EH (cell line): ENCODE results near the gene CBX3.
"Not testable (repeated sequence)": the region's sequence is repeated elsewhere in the genome, so short reads cannot be mapped to it uniquely, and the experiment has no call there.

Source experiments
- DNase-seq: peaks from one replicate; pipeline ENCODE4 v3.0.0-alpha.2; 2015; ENCODE audit warnings: low read depth

Gene CBX3

DNA sequence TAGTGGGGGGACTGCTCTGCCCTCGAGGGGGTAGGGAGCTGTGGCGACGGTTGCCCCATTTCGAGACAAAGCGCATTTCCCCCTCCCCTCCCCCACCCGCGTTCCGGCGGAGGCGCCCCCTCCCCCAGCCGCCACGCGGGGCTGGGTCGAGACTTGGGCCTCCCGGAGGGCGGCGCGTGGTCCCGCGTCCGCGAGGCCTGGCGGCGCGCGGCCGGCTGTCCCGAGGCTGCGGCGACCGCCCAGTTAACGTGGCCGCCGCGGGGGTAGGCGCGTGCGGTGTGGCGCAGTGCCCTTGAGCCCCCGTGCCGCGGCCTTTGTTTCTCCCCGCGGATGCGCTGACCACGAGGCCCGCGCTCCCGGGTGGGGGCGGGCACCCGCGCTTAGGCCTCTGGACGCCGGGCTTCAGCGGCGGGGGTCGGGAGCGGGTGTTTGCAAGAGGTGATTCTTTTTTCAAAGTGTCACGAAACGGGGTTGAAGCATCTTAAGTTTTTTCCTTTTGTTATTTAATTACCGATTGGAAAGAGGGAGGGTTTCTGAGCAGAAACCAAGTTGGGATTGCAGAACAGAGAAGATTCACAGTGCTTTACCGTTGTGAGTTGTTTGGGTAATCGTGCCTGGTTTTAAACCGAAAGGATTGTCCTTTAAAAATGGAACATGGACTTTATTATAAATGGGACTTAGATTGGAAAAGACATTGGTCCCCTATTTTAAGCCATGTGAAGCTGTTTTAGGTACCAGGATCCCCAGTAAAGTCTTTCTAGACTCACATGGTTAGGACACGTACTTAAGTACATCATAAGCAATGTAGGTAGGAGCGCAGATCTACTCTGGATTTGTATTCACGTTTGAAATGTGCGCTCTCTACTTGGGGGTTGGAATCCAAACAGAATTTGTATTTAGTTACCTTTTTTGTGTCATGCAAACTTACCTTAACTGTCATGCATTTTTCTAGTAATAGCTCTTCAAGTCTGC is 760 bp downstream of the CBX3 start:
- DNase-seq = peak; percentile 52

DNA sequence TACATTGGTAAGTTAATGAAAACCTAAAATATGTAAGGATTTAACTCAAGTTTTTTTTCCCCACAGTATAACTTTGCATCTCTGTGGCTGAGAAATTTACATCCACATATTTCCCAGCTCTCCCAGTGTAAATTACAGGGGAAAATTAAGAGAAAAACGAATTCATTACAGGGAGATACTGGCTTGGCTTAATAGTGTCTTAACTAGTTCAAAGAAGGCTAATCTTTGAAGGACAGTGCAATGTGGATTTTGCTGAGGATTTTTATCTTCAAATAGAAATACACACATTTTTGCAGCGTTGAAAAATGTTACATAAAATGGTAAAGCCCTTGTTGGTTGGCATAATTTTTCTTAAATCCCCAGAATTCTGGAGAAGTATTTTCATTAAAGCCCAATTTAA is 1.5 kb downstream of the CBX3 start:
- no peak for DNase-seq

DNA sequence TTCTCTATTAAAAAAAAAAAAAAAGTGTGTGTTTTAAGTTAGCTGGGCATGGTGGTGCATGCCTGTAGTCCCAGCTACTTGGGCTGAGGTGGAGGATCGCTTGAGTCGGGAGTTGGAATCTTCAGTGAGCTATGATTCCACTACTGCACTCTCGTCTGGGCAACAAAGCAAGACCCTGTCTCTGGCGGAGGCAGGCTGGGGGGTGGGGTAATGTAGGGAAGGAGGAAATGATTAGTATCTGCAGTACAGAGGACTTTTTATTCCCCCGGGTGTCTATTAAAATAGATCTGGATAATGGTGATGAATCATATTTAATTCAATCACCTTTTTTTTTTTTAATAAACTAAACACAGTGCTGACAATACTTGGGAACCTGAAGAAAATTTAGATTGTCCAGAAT is 6.5 kb downstream of the CBX3 start:
- DNase-seq = no peak

DNA sequence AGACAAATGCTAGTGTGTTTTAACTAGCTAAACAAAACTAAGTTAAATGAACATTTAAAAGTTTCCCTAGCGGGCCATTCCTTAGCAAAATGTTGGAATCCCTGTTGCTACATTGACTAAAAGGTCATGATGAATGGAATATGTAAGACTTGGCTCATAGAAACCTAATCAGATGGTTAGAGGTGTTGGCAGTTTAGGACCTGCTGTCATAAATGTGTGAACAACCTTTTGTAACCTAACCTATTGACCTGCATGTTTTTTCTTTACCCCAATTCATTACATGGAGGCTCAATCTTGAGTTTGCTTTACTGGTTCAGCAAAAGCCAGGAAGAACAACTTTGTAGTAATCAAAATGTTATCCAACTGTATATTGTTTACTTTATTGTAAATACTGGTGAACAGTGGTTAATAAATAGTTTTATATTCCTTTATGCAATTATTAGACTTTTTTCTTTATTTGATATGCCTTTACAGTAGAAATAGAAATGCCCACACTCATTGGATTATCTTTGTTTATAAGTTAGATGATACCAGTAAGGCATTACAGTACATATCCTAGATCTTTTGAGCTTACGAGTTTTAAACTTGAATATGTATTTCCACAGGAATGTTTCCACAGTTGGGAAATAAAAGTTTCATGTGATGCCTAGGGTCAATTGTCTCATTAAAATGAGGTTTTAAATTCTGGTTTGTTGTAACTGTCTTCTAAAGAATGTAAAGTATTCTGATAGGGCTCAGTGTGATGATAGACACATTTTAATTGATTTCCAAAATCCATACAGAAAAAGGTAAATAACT is 11.6 kb downstream of the CBX3 start:
- peak; percentile 20 for DNase-seq

DNA sequence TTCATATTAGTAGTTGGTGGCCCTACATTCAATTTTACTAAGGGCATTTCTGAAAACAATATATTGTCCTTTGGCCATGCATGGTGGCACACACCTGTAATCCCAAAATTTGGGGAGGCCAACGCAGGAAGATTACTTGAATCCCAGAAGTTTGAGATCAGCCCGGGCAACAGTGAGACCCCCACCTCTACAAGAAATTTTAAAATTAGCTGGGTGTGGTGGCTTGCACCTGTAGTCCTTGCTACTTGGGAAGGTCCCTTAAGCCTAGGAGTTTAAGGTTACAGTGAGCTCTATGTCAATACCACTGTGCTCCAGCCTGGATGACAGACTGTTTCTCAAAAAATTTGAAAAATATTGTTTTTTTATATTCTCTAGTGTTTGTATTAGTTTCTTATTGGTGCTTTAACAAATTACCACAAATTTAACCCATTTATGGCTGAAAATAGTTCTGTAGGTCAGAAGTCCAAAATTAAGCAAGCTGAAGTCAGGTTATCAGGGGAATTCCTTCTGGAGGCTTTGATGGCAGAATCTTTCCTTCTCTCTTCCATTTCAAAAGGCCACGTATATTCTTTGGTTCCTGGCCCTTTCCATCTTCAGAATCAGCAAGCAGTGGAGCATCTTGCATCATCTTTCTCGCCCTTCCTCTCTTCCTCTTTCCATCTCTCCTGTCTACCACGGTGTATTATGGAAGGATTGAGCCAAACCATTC is 12.4 kb downstream of the CBX3 start:
- no peak for DNase-seq

DNA sequence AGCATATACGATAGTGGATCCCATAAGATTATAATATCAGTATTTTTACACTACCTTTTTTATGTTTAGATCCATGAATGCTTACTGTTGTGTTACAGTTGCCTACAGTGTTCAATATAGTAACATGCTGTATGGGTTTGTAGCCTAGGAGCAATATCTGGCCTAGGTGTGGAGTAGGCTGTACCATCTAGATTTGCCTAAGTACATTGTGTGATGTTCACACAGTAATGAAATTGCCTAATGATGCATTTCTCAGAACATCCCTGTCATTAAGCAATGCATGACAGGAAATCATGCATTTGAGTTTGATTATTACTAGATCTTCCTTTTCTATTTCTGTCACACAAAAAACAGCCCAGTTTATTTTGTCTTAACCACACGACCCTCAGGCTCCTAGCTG is 14.5 kb downstream of the CBX3 start:
- no peak for DNase-seq

DNA sequence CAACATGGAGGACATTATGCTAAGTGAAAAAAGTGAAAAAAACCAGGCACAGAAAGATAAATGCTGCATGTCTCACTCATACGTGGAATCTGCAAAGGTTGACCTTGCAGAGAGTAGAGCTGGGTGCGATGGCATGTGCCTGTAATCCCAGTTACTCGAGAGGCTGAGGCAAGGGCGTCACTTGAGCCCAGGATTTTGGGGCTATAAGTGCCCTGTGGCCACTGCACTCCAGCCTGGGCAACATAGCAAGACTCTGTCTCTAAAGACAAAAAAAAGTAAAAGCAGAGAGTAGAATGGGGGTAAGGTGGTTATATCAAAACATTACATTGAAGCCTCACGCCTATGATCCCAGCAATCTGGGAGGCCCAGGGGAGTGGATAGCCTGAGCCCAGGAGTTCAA is 22.8 kb downstream of the CBX3 start:
- DNase-seq = no peak

DNA sequence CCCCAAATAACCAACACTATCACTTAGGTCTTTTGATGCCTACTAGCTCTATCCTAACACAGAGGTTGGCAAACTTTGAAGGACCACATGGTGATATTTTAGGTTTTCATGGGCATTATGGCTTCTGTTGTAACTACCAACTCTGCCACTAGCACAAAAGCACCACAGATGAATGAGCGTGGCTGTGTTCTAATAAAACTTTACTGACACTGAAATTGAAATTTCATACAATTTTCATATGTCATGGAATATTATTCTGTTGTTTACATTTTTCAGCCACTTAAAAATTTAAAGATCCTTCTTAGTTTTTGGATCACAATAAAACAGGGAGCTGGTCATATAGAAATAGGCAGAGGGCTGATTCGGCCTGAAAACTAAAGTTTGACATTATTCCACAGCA is 26.4 kb downstream of the CBX3 start:
- no peak for DNase-seq

DNA sequence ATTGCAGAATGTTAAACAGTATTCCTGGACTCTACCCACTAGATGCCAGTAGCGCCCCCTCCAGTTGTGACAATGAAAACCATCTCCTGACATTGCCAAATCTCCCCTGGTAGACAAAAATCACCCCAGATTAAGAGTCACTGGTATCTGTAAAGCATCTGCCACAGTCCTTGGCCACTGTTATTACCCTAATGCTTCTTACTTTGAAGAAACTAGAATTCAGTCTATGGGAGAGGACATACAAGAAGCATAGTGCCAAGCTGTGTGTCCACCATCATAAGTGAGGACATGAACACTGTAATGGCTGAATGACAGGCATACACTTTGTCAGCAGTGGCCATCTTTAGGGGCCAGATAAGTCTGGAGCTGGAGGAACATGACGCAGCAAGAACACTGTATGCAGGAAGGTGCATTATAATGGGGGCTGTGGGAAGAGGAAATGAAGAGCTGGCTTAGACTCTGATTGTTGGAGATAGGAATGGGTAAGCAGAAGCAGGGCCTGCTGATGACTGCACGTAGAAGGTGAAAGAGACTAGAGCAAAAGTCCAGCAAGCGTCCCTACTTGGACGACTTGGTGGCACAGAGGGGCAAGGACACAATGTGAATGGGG is 32.5 kb downstream of the CBX3 start:
- DNase-seq = no peak

DNA sequence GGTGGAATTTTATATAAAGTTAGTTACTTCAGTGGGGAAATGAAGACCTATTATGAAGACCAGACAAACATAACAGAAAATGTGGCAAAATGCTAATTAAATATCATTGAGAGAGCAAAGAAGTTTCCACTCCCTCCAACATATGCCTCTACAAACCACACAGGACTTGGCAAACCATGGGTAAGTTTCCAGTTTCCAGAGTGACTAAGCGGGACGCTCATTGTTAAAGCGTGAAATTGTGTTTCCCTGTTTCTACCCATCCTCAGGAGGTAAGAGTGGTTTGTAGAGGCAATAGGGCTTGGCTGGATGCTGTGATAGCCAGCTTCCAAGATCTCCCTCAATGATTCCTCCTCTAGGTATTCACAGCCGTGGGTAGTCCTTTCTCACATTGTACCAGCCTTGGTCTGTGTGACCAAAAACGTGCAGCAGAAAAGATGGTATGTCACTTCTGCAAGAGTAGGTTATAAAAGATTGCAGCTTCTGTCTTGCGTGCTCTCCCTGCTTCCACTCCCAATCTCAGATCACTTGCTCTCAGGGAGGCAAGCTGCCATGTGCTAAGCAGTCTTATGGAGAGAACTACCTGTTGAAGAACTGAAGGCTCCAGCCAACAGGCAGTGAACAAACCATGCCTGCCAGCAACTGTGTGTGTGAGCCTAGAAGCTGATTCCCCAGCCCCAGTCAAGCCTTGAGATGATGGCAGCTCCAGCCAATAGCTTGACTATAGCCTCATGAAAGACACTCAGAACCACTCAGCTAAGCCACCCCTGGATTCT is 35.7 kb downstream of the CBX3 start:
- no peak for DNase-seq

DNA sequence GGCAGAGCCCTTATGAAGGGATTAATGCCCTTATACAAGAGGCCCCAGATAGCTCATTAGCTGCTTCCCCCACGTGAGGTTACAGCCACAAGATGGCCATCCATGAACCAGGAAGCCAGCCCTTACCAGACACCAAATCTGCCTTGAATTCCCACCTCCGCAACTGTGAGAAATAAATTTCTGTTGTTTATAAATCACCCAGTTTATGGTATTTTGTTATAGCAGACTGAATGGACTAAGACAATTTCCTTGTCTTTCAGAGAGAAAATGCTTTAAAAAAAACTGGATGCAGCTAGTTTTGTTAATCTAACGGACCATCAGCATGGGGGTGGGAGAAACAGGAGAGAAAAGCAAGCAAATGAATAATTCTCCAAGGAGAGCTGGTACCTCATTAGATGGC is 36.5 kb downstream of the CBX3 start:
- DNase-seq = no peak

DNA sequence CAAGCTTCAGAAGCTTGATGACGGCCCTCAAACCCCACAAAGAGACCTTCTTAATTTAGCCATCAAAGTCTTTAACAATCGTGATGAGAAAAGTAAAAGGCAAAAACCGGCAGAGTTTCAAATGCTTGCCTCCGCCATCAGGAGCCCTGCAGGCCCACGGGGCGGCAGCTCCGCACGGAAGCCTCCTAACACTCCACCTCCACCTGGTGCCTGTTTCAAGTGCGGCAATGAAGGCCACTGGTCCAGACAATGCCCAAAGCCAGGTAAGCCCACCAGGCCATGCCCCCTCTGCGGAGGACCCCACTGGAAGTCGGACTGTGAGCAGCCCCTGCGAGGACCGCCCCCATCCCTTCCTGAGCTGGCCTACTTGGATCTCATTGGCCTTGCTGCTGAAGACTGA is 43.6 kb downstream of the CBX3 start:
- DNase-seq = no peak

DNA sequence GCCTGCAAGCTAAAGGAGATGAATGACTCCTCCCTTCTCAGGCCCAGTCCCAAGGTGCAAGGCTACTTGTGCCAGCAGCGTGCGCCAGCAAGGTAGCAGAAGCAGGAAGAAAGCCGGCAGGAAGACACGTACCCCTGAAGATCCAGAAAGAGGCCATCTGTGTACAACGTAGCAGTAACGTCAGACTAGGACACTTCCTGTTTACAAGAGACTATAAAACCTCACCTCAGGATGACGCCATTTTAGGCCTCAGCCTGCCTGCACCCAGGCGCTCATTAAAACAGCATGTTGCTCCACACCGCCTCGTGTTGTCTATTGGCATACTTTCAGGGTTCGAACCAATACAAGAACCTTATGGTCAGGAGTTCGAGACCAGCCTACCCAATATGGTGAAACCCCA is 48.7 kb downstream of the CBX3 start:
- DNase-seq = no peak

DNA sequence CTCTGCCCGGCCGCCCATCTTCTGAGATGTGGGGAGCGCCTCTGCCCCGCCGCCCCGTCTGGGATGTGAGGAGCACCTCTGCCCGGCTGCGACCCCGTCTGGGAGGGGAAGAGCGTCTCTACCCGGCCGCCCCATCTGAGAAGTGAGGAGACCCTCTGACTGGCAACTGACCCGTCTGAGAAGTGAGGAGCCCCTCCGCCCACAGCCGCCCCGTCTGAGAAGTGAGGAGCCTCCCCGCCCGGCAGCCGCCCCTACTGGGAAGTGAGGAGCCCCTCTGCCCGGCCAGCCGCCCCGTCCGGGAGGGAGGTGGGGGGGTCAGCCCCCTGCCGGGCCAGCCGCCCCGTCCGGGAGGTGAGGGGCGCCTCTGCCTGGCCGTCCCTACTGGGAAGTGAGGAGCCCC is 60.3 kb downstream of the CBX3 start:
- not testable (repeated sequence) for DNase-seq
